ENCODE measurements around the gene HCFC1. TPM values are rescaled to one million over a fixed set of nuclear protein-coding genes. Genes with fewer than 3 reads are reported as not detected.
A peak's percentile ranks its signal among the peaks of the same experiment; 100 is the strongest.

The HCFC1 gene
- total and polyA plus RNA-seq, 9 of the 15 experiments (the other 6 are each of a cell fraction or from before 2014, with no cell fraction given), result 2.8 to 133 (median 17.1) TPM

DNA sequence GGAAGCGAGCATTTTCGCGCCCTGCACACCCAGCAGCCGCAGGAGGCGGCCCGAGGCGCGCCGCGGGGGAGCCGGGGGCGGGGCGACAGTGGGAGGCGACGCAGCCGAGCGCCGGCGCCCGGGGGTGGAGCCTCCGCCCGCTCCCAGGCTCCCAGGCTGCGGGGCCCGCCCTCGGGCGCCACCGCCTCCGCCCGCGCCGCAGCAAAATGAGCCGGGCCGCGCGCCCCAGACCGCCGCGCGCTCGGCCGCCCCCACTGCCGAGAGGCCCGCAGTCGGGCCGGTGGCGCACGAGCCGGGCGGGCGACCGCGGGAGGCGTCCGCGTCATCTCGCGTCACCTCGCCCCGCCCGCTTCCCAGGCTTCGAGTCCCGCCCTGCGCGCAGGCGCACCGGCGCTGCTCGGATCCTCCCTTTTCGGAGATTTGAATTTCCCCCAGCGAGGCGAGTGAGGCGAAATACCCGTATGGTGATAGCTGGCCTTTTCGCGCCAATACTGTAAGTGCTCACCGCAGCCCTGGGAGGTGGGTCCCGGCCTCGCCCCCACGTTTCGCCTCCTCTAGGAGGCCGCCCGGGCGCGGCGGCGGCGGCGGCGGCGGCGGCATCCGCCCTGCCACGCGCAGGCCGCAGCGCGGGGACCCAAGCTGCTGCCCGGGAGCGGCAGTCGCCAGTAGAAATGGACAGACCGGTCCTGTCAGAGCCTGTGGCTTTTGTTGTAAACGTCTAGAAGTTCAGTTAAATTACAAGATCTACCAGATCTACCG, 929 bp upstream of the HCFC1 start, which contains the start of gene TMEM187:
Gene TMEM187 (plus strand): TSS at position 387 of the 759 bp plus-strand sequence. CDS start 9,309 bp downstream, outside the sequence.
- Histone ChIP-seq H2AFZ (ENCODE audit: low read depth, low read length) (peak within 1 kb of the TSS; percentile 91), H4K20me1 (replicated peaks; ENCODE audit: control insufficient read depth, insufficient read depth, low read length) (peaks cover 24% of the 10 kb centered on the region), H3K4me3 (peak within 1 kb of the TSS; percentile 84), H3K79me2 (ENCODE audit: control insufficient read depth, insufficient read depth, low read length) (peaks cover 61% of the 10 kb centered on the region), H3K4me2 (ENCODE audit: insufficient read depth, low read length) (peak within 1 kb of the TSS; percentile 97), H3K36me3 (ENCODE audit: control insufficient read depth, insufficient read depth, low read length) (peaks cover 23% of the 10 kb centered on the region; the same call in 2 of the 3 replicates), H3K9me1 (ENCODE audit: control insufficient read depth, insufficient read depth, low read length) (peaks cover 3% of the 10 kb centered on the region), H3K4me1 (replicated peaks in 1 of 2; ENCODE audit: control insufficient read depth in 2 of 2, insufficient read depth in 2 of 2, low read length in 2 of 2) (peaks cover 26 to 49% of the 10 kb centered on the region in 2 experiments), H3K9ac (ENCODE audit: insufficient read depth in 1 of 2, low read depth in 2 of 2, low read length in 2 of 2) (peak within 1 kb of the TSS; percentile 99 to 100), H3K27ac (ENCODE audit: extremely low read depth, low read depth, low read length) (peak within 1 kb of the TSS; percentile 100), H3K27me3 (ENCODE audit: control insufficient read depth in 2 of 2, insufficient read depth in 2 of 2, low read length in 2 of 2) (no peaks in the 10 kb centered on the region), H3K9me3 (replicated peaks; ENCODE audit: control insufficient read depth, insufficient read depth, low read depth, low read length) (no peaks in the 10 kb centered on the region)
- intact Hi-C loops (cut with micrococcal nuclease), result loop anchor here (1.0 kb wide), 1 partner anchor 45 kb away; no protein-coding TSS in a partner anchor
- in situ Hi-C loops (cut with MboI), result no loop called here
- ChIA-PET CTCF (ENCODE audit: low intra/inter-chr PET ratio) (no interaction called here), POLR2A (interaction anchor here (0.6 to 3.4 kb wide), 10 partner anchors 9 to 147 kb away, joined by 3 to 16 read pairs (median 3); partner anchors contain the start of gene MECP2)
- ATAC-seq (peak; percentile 67), DNase-seq (ENCODE audit: extremely low read depth in 1 of 4, low spot score in 3 of 4) (peak; percentile 82 to 96 (median 88)), FAIRE-seq (peak; percentile 89)
- 2% methylated on average over 34 of the region's 103 CpGs for WGBS (ENCODE audit: insufficient coverage, low coverage, missing lambda C conversion rate)
- BruUV-seq (replicated peaks), result no TSS peak
- TF ChIP-seq RB1 (IDR thresholded peaks at IDR 0.05; ENCODE audit: low read depth) (peak; percentile 93), XRCC3 (IDR thresholded peaks at IDR 0.05) (no peak), NFE2L1 (tag; IDR thresholded peaks at IDR 0.05; ENCODE audit: borderline replicate concordance, low read depth) (no peak), POLR2G (IDR thresholded peaks at IDR 0.05; ENCODE audit: low read depth, low read length) (peak; percentile 76), RNF2 (IDR thresholded peaks at IDR 0.05) (0 out of 2 replicates have a peak, but pooled peaks have one; percentile 29), MEIS2 (IDR thresholded peaks at IDR 0.05; ENCODE audit: partially characterized antibody) (peak; percentile 75), KLF16 (IDR thresholded peaks at IDR 0.05) (peak; percentile 1; the same call in 1 of the 2 replicates), TEAD1 (CRISPR knock-in tag; IDR thresholded peaks at IDR 0.05) (no peak), RBBP5 (IDR thresholded peaks at IDR 0.05; ENCODE audit: borderline replicate concordance, insufficient read depth, low read length, poor library complexity, severe bottlenecking) (no peak), ZNF408 (CRISPR knock-in tag; IDR thresholded peaks at IDR 0.05; ENCODE audit: low read depth) (no peak)
- TF ChIP-seq, protein P1, sequence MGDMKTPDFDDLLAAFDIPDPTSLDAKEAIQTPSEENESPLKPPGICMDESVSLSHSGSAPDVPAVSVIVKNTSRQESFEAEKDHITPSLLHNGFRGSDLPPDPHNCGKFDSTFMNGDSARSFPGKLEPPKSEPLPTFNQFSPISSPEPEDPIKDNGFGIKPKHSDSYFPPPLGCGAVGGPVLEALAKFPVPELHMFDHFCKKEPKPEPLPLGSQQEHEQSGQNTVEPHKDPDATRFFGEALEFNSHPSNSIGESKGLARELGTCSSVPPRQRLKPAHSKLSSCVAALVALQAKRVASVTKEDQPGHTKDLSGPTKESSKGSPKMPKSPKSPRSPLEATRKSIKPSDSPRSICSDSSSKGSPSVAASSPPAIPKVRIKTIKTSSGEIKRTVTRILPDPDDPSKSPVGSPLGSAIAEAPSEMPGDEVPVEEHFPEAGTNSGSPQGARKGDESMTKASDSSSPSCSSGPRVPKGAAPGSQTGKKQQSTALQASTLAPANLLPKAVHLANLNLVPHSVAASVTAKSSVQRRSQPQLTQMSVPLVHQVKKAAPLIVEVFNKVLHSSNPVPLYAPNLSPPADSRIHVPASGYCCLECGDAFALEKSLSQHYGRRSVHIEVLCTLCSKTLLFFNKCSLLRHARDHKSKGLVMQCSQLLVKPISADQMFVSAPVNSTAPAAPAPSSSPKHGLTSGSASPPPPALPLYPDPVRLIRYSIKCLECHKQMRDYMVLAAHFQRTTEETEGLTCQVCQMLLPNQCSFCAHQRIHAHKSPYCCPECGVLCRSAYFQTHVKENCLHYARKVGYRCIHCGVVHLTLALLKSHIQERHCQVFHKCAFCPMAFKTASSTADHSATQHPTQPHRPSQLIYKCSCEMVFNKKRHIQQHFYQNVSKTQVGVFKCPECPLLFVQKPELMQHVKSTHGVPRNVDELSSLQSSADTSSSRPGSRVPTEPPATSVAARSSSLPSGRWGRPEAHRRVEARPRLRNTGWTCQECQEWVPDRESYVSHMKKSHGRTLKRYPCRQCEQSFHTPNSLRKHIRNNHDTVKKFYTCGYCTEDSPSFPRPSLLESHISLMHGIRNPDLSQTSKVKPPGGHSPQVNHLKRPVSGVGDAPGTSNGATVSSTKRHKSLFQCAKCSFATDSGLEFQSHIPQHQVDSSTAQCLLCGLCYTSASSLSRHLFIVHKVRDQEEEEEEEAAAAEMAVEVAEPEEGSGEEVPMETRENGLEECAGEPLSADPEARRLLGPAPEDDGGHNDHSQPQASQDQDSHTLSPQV (IDR thresholded peaks at IDR 0.05), result peak; percentile 49; the same call in 1 of the 2 replicates
- TF ChIP-seq, protein P2, sequence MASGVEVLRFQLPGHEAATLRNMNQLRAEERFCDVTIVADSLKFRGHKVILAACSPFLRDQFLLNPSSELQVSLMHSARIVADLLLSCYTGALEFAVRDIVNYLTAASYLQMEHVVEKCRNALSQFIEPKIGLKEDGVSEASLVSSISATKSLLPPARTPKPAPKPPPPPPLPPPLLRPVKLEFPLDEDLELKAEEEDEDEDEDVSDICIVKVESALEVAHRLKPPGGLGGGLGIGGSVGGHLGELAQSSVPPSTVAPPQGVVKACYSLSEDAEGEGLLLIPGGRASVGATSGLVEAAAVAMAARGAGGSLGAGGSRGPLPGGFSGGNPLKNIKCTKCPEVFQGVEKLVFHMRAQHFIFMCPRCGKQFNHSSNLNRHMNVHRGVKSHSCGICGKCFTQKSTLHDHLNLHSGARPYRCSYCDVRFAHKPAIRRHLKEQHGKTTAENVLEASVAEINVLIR (CRISPR knock-in tag; IDR thresholded peaks at IDR 0.05), result peak; percentile 31; the same call in 1 of the 2 replicates
- TF ChIP-seq, protein P3, sequence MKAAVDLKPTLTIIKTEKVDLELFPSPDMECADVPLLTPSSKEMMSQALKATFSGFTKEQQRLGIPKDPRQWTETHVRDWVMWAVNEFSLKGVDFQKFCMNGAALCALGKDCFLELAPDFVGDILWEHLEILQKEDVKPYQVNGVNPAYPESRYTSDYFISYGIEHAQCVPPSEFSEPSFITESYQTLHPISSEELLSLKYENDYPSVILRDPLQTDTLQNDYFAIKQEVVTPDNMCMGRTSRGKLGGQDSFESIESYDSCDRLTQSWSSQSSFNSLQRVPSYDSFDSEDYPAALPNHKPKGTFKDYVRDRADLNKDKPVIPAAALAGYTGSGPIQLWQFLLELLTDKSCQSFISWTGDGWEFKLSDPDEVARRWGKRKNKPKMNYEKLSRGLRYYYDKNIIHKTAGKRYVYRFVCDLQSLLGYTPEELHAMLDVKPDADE (conservative IDR thresholded peaks at IDR 0.05; ENCODE audit: control insufficient read depth, low read depth, low read length), result 0 out of 2 replicates have a peak, but pooled peaks have one; percentile 23
